Measurements from ENCODE around the gene ETV3.

The ETV3 gene

DNA sequence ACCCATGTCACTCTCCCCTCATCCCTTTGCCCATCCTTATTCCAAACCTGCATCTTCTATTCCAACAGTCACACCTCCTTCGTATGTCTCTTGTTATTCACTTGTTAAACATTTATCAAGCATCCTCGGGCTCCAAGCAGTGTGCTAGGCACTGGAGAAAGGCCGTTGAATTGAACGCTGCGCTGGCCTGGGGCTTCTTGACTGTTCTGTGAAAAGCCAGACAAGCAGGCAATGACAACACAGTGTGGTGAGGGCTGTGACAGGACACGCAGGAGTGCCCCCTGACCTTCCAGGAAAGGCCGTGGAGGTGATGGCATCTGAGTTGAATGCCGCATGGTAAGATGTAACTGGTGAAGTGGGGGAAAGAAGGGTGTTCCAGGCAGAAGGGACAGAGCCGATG lies 19.2 kb downstream of the ETV3 start:
- no peaks in the 10 kb centered on the region for H3K9me3 Mint-ChIP-seq
- DNase-seq (ENCODE audit: low spot score in 2 of 2) (no peak), ATAC-seq (ENCODE audit: low read depth) (no peak)
- peaks cover 13% of the 10 kb centered on the region for H3K4me1 Mint-ChIP-seq
- H3K27me3 Mint-ChIP-seq, result peaks cover 2% of the 10 kb centered on the region
- no peak overlapping the region for H3K4me3 Mint-ChIP-seq
- H3K36me3 Mint-ChIP-seq, result peaks cover 11% of the 10 kb centered on the region
- H3K27ac Mint-ChIP-seq, result no peak overlapping the region

DNA sequence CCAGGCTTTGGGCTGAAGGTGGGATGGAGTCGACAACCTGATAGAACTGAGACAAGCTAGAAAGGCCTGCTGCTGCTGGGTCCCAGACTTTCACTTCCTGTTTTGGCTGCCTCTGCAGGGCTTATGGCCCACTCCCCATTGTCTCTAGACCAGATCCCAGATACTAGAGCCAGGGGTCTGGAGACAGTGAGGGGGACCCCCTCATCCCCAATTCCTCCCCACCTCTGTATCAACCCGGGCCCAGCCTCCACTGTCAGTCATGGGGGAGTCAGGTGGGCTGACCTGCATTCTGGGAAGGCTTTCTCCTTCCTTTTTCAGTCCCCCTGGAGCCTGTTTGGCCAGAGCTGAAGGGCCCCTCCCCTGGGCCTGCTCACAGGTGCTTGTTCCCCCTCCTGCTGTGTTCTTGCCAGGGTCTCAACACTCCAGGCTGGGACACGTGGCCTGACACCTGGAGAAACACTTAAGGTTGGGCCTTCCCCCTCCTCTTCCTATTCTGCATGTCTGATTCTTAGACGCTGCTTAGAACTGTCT lies 20.6 kb downstream of the ETV3 start:
- peak; percentile 94 for ATAC-seq (ENCODE audit: low read depth)
- DNase-seq (ENCODE audit: low spot score in 2 of 2), result peak; percentile 23 to 38
- peak overlapping the region; percentile 9 for H3K27ac Mint-ChIP-seq

DNA sequence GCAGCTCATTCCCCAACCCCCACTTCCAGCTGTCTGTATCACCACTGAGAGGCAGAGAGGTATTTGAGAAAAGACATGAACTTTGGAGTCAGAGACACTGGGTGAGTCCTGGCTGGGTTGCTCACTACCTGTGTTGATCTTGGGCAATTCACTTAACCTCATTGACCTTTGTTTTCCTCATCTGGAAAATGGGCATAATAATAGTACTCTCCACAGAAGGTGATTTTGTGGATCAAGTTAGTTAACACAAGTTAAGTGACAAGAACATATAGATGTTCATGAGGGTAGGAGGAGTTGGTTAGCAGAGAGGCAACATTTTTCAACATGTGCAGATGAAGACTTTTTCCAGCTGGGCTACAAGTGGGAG lies 21.5 kb downstream of the ETV3 start:
- ATAC-seq (ENCODE audit: low read depth) (no peak), DNase-seq (ENCODE audit: low spot score in 2 of 2) (no peak)
- Mint-ChIP-seq H3K36me3 (peaks cover 1% of the 10 kb centered on the region), H3K27ac (peak overlapping the region; percentile 9), H3K4me1 (peaks cover 10% of the 10 kb centered on the region), H3K9me3 (no peaks in the 10 kb centered on the region), H3K4me3 (no peak overlapping the region), H3K27me3 (peaks cover 7% of the 10 kb centered on the region)

More for the DNA sequence above, 20.6 kb downstream of the ETV3 start:
- H3K4me1 Mint-ChIP-seq, result peaks cover 10% of the 10 kb centered on the region
- H3K9me3 Mint-ChIP-seq, result no peaks in the 10 kb centered on the region
- no peak overlapping the region for H3K4me3 Mint-ChIP-seq
- peaks cover 1% of the 10 kb centered on the region for H3K36me3 Mint-ChIP-seq
- H3K27me3 Mint-ChIP-seq, result peaks cover 3% of the 10 kb centered on the region

DNA sequence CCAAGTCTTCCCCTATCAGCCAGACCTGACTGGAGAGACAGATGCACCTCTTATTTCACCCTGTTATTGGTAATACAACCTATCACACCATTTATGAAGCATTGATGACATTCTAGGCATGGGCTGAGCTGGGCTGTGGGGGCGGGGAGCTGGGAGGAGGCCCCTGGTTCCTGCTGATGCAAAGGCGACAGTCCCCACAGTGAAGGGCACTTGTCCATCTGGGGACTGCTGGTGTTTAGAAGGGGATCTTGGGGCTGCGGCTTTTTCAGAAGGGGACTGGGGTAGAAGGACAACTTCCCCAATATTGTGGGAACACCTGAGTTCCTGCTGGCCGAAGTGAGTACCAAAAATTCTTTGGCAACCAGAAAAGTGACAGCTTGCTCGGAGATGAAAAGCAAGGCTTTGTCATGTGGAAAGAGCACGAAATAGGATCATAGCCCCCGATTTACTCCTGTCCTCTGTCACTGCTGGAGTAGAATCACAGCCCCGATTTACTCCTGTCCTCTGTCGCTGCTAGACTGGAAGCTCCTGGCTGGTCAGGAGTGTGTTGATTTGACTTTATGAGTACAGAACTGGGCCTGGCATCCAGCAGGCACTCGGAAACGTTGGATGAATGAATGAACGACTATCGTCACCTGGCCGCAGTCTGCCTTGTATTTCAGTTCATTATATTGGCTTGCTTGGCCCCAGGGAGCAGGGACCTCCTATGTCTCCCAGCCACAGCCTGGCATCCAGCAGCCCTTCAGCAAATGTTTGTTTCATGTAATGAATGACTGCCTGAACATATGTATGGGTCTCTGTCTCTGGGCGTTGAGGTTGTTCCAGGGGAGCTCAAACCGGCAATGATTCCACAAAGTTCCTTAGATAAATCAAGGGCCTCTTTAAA lies 22.1 kb downstream of the ETV3 start:
- H3K4me3 Mint-ChIP-seq, result no peak overlapping the region
- no peak for DNase-seq (ENCODE audit: low spot score in 2 of 2)

DNA sequence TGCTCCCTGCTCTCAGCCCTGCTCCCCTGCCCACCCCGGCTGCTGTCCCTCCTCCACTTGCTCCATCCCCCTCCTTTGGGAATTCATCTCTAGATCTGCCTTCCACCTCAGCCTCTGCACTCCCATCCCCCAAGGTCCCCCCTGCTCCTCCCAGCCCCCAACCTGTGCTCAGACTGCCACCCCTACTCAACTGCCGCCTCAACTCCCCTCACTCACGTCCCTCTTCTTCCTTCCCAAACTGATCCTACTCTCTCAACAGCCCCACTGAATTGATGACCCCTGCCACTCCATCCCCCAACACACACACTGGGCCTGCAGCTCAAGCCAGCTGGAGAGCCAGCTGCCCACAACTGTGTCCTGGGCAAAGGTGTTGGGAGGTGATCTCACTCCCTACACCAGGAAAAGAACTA lies 22.8 kb downstream of the ETV3 start:
- peaks cover 12% of the 10 kb centered on the region for H3K27me3 Mint-ChIP-seq
- peaks cover 10% of the 10 kb centered on the region for H3K4me1 Mint-ChIP-seq
- no peak for DNase-seq (ENCODE audit: low spot score in 2 of 2)
- H3K9me3 Mint-ChIP-seq, result no peaks in the 10 kb centered on the region
- peaks cover 1% of the 10 kb centered on the region for H3K36me3 Mint-ChIP-seq
- ATAC-seq (ENCODE audit: low read depth), result no peak
- H3K27ac Mint-ChIP-seq, result no peak overlapping the region
- no peak overlapping the region for H3K4me3 Mint-ChIP-seq

More for the DNA sequence above, 22.1 kb downstream of the ETV3 start:
- peaks cover 10% of the 10 kb centered on the region for H3K4me1 Mint-ChIP-seq
- H3K27me3 Mint-ChIP-seq, result peaks cover 10% of the 10 kb centered on the region
- ATAC-seq (ENCODE audit: low read depth), result no peak
- H3K27ac Mint-ChIP-seq, result no peak overlapping the region
- peaks cover 1% of the 10 kb centered on the region for H3K36me3 Mint-ChIP-seq
- H3K9me3 Mint-ChIP-seq, result no peaks in the 10 kb centered on the region

DNA sequence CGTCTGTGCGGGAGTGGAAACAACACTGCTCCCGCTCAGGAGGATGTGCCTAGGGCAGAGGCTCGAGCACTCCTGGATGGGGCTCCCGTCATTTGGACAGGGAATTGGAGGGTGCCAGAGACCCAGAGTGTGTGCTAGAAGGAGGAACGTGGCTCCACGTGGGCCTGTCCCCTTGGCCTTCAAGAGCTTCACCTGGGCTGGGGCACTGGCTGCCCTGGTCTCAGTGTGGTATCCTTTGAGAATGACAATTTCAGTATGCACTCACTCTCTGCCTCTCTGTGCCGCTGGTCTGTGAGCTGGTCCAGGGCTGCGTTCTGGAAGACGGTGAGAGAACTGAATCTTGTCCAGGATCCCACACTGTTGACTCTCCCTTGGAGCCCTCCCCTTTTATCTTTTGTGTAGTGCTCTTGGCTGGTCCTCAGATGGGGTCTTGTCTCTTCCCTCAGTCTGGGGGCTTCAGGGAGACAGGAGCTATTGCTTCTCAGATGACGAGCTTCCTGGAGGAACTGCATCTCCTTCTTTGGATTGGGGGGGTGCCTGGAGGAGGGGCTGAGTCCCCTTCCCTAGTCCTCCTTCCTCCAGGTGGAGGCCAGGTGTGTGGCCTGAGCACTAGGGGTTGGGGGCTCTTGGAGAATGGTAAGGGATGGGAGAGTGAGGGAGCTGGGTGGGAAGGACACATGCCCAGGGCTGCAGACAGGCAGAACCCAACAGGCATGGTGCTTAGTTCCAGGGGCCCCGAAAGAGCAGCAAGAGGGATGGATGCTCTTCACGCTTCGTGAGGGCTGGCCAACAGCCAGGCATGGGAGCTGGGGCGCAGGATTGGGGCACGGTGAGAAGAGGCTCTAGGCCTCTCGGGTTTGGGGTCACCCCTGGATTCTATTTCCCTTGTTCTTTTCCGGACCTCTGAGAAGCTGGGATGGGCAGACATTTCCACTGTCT lies 23.7 kb downstream of the ETV3 start:
- peaks cover 16% of the 10 kb centered on the region for H3K27me3 Mint-ChIP-seq
- no peaks in the 10 kb centered on the region for H3K9me3 Mint-ChIP-seq
- H3K4me3 Mint-ChIP-seq, result no peak overlapping the region
- H3K4me1 Mint-ChIP-seq, result peaks cover 10% of the 10 kb centered on the region
- no peak for ATAC-seq (ENCODE audit: low read depth)
- H3K36me3 Mint-ChIP-seq, result peaks cover under 1% of the 10 kb centered on the region
- no peak for DNase-seq (ENCODE audit: low spot score in 2 of 2)
- no peak overlapping the region for H3K27ac Mint-ChIP-seq

DNA sequence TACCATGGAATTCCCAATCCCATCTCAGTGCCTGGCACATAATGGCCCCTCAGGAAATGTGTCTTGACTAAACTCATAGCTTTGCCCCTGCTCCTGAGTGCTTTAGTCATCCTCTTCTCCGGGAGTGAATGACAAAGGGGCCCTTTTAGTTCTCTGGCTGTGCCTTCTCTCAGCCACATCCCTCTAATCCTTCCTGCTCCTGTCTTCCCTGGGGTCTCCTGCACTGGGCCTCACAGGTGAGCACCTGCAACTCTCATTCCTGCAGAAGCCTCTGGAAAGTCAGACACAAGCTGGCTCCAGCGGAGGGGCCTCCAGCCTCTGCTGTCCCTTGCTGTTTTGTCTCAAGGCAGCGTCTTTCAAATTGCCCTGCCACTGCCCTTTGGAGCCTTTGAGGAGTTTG lies 24.6 kb downstream of the ETV3 start:
- no peak overlapping the region for H3K4me3 Mint-ChIP-seq
- H3K27ac Mint-ChIP-seq, result no peak overlapping the region
- peaks cover 20% of the 10 kb centered on the region for H3K27me3 Mint-ChIP-seq
- no peak for ATAC-seq (ENCODE audit: low read depth)
- H3K9me3 Mint-ChIP-seq, result no peaks in the 10 kb centered on the region
- no peaks in the 10 kb centered on the region for H3K36me3 Mint-ChIP-seq
- DNase-seq (ENCODE audit: low spot score in 2 of 2), result no peak
- peaks cover 10% of the 10 kb centered on the region for H3K4me1 Mint-ChIP-seq

DNA sequence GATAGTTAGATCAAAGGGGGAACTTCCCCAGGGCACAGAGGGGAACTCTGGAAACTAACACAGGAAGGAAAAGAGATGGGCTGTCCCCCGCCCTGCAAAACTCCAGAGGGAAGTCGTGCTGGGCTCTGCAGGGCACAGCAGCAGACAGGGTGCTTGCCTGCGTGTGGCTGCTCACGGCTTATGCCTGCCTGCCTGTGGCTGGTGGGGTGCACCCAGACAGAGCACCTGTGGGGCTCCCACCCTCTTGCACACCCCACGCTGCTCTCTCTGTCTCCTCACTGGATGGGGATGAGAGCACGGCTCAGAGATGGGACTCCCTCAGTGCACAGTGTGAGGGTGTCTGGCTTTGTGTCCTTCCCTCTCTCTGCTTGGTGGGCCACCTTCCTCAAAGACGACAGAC lies 25.1 kb downstream of the ETV3 start:
- H3K27ac Mint-ChIP-seq, result no peak overlapping the region
- peaks cover 10% of the 10 kb centered on the region for H3K4me1 Mint-ChIP-seq
- ATAC-seq (ENCODE audit: low read depth), result no peak
- H3K27me3 Mint-ChIP-seq, result peaks cover 24% of the 10 kb centered on the region
- DNase-seq (ENCODE audit: low spot score in 2 of 2), result no peak
- H3K4me3 Mint-ChIP-seq, result no peak overlapping the region
- no peaks in the 10 kb centered on the region for H3K9me3 Mint-ChIP-seq
- H3K36me3 Mint-ChIP-seq, result no peaks in the 10 kb centered on the region

DNA sequence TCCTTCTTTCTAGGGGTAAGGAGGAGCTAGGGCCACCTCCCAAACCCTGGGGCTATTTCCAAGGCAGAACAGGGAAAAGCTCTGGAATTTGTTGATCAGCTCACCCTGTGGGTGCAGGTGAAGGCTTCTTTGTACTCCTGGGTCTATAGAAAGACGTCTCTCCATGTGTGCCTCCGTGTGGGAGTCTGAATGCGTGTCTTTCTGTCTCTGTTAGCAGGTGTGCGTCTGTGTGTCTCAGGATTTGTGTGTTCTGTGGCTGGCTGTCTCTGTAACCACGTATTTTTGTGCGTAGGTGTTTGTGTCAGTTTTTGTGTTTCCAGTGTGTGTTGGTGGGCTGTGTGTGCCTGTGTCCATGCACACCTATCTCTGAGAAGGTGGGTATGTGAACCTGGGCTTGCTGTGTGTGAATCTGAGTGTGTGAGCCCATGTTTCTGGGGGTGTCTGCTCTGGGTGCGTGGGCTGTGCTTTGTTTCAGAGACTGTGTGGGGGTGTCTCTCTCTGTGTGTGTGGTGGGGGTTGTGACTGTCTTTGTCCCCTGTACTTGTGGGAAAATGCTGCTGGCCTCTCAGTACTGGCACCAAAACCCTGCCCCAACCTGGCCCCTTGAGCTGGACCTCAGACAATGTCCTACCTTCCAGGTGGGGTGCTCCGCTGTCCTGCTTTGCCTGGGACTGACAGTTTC lies 25.9 kb downstream of the ETV3 start:
- H3K9me3 Mint-ChIP-seq, result no peaks in the 10 kb centered on the region
- ATAC-seq (ENCODE audit: low read depth) (no peak), DNase-seq (ENCODE audit: low spot score in 2 of 2) (no peak)
- H3K36me3 Mint-ChIP-seq, result no peaks in the 10 kb centered on the region
- no peak overlapping the region for H3K27ac Mint-ChIP-seq
- peaks cover 24% of the 10 kb centered on the region for H3K27me3 Mint-ChIP-seq
- peaks cover 3% of the 10 kb centered on the region for H3K4me1 Mint-ChIP-seq
- H3K4me3 Mint-ChIP-seq, result no peak overlapping the region

DNA sequence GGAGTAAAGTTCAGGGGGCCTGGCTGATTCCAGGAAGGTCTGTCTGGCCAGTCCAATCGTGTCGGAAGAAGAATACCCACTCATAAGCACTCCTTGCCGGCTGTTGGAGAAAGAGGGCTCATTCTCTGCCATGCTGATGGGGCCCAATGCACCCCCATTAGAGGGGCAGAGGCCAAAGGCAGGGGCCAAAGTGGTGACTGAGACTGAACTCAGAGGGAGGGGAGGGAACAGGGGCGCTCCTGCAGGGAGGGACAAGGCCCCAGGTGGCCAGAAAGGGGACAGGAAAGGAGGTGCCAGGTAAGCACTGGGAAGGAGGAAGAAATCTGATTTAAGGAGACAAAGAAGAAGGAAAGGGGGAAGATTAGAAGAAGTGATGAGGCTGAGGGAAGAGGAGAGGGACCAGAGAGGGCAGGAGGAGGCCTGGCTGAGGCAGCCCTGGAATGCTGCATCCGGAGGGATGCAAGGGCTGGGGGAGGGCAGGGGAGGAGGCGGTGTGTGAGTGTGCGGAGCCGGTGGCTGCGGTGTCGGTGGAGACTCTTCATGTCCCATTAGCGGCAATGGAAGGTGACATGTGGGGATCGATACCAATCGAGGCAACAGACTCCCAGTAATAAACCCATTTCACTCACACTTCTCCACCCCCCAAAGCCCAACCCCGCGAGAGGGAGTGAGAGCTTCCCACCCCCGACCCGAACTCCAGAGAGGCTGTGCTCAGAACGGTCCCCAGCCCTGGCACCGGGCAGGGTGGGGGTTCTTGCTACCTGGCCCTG lies 26.6 kb downstream of the ETV3 start:
- Mint-ChIP-seq H3K27ac (no peak overlapping the region), H3K27me3 (peaks cover 25% of the 10 kb centered on the region), H3K9me3 (no peaks in the 10 kb centered on the region), H3K4me1 (peaks cover 4% of the 10 kb centered on the region), H3K36me3 (no peaks in the 10 kb centered on the region), H3K4me3 (no peak overlapping the region)
- ATAC-seq (ENCODE audit: low read depth), result no peak
- DNase-seq (ENCODE audit: low spot score in 2 of 2), result no peak

DNA sequence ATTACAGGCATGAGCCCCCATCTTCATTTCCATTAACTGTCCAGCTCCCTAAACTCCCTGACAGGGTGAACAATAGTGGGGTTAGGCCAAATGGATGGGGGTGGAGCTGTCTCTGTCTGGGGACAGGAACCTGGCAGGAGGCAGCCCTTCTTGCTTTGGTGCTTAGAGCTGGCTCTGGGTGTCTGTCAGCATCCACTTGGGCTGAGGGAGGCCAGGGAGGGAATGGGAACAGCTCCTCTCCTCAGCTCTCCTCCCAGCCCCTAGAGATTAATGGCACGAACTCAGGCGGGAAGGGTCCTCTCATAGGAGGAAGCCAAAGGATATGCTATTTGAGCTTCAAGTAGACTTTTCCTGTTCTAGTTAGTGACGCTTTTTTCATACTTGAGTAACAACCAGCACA lies 27.5 kb downstream of the ETV3 start:
- no peaks in the 10 kb centered on the region for H3K9me3 Mint-ChIP-seq
- peaks cover 10% of the 10 kb centered on the region for H3K4me1 Mint-ChIP-seq
- no peak for DNase-seq (ENCODE audit: low spot score in 2 of 2)
- peaks cover 32% of the 10 kb centered on the region for H3K27me3 Mint-ChIP-seq
- no peak overlapping the region for H3K27ac Mint-ChIP-seq
- no peaks in the 10 kb centered on the region for H3K36me3 Mint-ChIP-seq
- H3K4me3 Mint-ChIP-seq, result no peak overlapping the region
- no peak for ATAC-seq (ENCODE audit: low read depth)

DNA sequence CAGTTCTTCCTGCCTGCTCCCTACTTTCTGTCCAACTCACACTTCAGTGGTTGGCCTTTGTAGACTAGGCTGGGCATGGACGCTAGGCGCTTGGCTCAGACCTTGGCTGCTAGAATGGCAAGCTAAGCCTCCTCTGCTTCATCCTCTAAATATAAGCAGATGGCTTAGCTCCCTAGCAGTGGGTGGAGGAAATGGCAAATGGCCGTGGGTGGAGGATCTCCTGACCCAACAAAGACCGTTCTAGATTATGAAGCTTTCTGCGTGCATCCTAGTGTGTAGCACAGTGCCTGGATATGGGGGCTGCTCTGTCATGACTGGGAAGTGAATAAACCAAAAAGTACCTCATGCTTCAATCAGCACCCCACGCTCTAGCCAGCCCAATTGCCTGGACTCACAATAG lies 28.2 kb downstream of the ETV3 start:
- Mint-ChIP-seq H3K9me3 (no peaks in the 10 kb centered on the region), H3K36me3 (no peaks in the 10 kb centered on the region), H3K27ac (no peak overlapping the region), H3K4me3 (no peak overlapping the region), H3K27me3 (peaks cover 31% of the 10 kb centered on the region), H3K4me1 (peaks cover 10% of the 10 kb centered on the region)
- ATAC-seq (ENCODE audit: low read depth) (no peak), DNase-seq (ENCODE audit: low spot score in 2 of 2) (no peak)

DNA sequence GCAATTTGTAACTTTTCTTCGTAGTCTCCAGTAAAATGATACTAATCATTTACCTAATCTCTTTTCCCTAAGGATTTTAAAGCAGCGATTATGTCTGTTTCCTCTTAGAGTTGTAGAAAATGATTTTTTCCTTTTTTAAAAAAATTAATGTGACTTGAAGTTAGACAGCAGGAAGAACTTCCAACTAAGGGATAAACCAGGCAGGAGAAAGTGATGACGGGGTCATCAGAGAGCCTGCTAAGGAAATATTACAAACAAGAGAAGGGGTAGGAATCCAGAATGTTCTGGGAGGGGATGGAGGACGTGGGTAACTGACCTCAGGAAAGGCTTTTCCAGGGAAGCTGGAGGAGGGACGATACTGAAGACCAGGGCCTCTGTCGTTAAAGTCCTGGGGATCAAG lies 29.7 kb downstream of the ETV3 start:
- H3K27ac Mint-ChIP-seq, result no peak overlapping the region
- no peaks in the 10 kb centered on the region for H3K9me3 Mint-ChIP-seq
- peaks cover 10% of the 10 kb centered on the region for H3K4me1 Mint-ChIP-seq
- H3K36me3 Mint-ChIP-seq, result no peaks in the 10 kb centered on the region
- H3K27me3 Mint-ChIP-seq, result peaks cover 31% of the 10 kb centered on the region
- DNase-seq (ENCODE audit: low spot score in 2 of 2) (no peak), ATAC-seq (ENCODE audit: low read depth) (no peak)
- no peak overlapping the region for H3K4me3 Mint-ChIP-seq

All from memory B cell (primary cell).